Activated CD4-positive, alpha-beta T cell treated with anti-CD3 and anti-CD28 coated beads, Interleukin-2, amount 10 ng/mL, durations not matched to agents 7 days and 5 days (primary cell): ENCODE data around the gene NSF. TPM values are rescaled to one million over a fixed set of nuclear protein-coding genes. Genes with fewer than 3 reads are reported as not detected.
"Not testable (repeated sequence)": the region's sequence is repeated elsewhere in the genome, so short reads cannot be mapped to it uniquely, and the experiment has no call there.

Source experiments
- CTCF ChIA-PET: fragments of 350-600 bp; sonication (Branson Sonifier 250); formaldehyde crosslinking; loops from one replicate; lab custom pipeline; 2021; ENCODE audit warnings: antibody characterized with exemption; lab: Charles Lee
- POLR2A ChIA-PET: fragments of 350-600 bp; sonication (Branson Sonifier 250); formaldehyde crosslinking; loops from one replicate; lab custom pipeline; 2021; ENCODE audit warnings: antibody characterized with exemption; lab: Charles Lee
- DNase-seq: peaks from one replicate; pipeline ENCODE4 v3.0.0-alpha.2; 2020
- H3K27ac Mint-ChIP-seq: one replicate; pipeline ENCODE4 v1.8.0; 2021; ENCODE audit warnings: mild to moderate bottlenecking, moderate library complexity, mixed read lengths
- H3K27me3 Mint-ChIP-seq: one replicate; pipeline ENCODE4 v1.8.0; 2021; ENCODE audit warnings: mixed read lengths
- H3K36me3 Mint-ChIP-seq: one replicate; pipeline ENCODE4 v1.8.0; 2021; ENCODE audit warnings: low read depth, mixed read lengths
- H3K4me1 Mint-ChIP-seq: one replicate; pipeline ENCODE4 v1.8.0; 2021; ENCODE audit warnings: mixed read lengths
- H3K4me3 Mint-ChIP-seq: one replicate; pipeline ENCODE4 v1.8.0; 2021; ENCODE audit warnings: mild to moderate bottlenecking, moderate library complexity, mixed read lengths
- H3K9me3 Mint-ChIP-seq: one replicate; pipeline ENCODE4 v1.8.0; 2021; ENCODE audit warnings: mixed read lengths
- total RNA-seq, 2 experiments: library from RNA; stranded (reverse); gene quantifications; one replicate each; pipeline ENCODE4 v1.2.3, GENCODE V29; 2021

NSF gene
- total RNA-seq, 2 experiments from 2014 or later: 49.4 to 50.9 TPM

GRCh38 chr17:46647688-46648278 is 57.3 kb downstream of the NSF start:
- H3K4me3 Mint-ChIP-seq, H3K36me3 Mint-ChIP-seq, DNase-seq, CTCF ChIA-PET, H3K27ac Mint-ChIP-seq, H3K4me1 Mint-ChIP-seq, H3K9me3 Mint-ChIP-seq, POLR2A ChIA-PET, H3K27me3 Mint-ChIP-seq: not testable (repeated sequence)

- H3K4me3 Mint-ChIP-seq, DNase-seq, H3K36me3 Mint-ChIP-seq, CTCF ChIA-PET, H3K4me1 Mint-ChIP-seq, POLR2A ChIA-PET, H3K9me3 Mint-ChIP-seq, H3K27me3 Mint-ChIP-seq, H3K27ac Mint-ChIP-seq: not testable (repeated sequence)
Observed at GRCh38 chr17:46649246-46649645, 58.8 kb downstream of the NSF start.

GRCh38 chr17:46652024-46652643 is 61.7 kb downstream of the NSF start:
- H3K27me3 Mint-ChIP-seq, H3K27ac Mint-ChIP-seq, H3K4me1 Mint-ChIP-seq, DNase-seq, H3K36me3 Mint-ChIP-seq, POLR2A ChIA-PET, CTCF ChIA-PET, H3K9me3 Mint-ChIP-seq, H3K4me3 Mint-ChIP-seq: not testable (repeated sequence)

- POLR2A ChIA-PET, CTCF ChIA-PET, H3K27ac Mint-ChIP-seq, H3K9me3 Mint-ChIP-seq, H3K27me3 Mint-ChIP-seq, H3K4me1 Mint-ChIP-seq, H3K36me3 Mint-ChIP-seq, DNase-seq, H3K4me3 Mint-ChIP-seq: not testable (repeated sequence)
Observed at GRCh38 chr17:46658235-46658634, 67.8 kb downstream of the NSF start.

GRCh38 chr17:46659702-46660101 is 69.2 kb downstream of the NSF start:
- POLR2A ChIA-PET, H3K27me3 Mint-ChIP-seq, DNase-seq, H3K9me3 Mint-ChIP-seq, CTCF ChIA-PET, H3K4me3 Mint-ChIP-seq, H3K27ac Mint-ChIP-seq, H3K36me3 Mint-ChIP-seq, H3K4me1 Mint-ChIP-seq: not testable (repeated sequence)

GRCh38 chr17:46663123-46663522 is 72.7 kb downstream of the NSF start:
- CTCF ChIA-PET, H3K36me3 Mint-ChIP-seq, H3K9me3 Mint-ChIP-seq, POLR2A ChIA-PET, H3K4me3 Mint-ChIP-seq, H3K4me1 Mint-ChIP-seq, H3K27me3 Mint-ChIP-seq, DNase-seq, H3K27ac Mint-ChIP-seq: not testable (repeated sequence)

- POLR2A ChIA-PET, H3K9me3 Mint-ChIP-seq, H3K4me1 Mint-ChIP-seq, H3K4me3 Mint-ChIP-seq, H3K27me3 Mint-ChIP-seq, H3K27ac Mint-ChIP-seq, H3K36me3 Mint-ChIP-seq, DNase-seq, CTCF ChIA-PET: not testable (repeated sequence)
Observed at GRCh38 chr17:46663552-46663951, 73.1 kb downstream of the NSF start.

GRCh38 chr17:46665969-46666368 is 75.5 kb downstream of the NSF start:
- POLR2A ChIA-PET: not testable (repeated sequence)

GRCh38 chr17:46670789-46671188 is 80.3 kb downstream of the NSF start:
- H3K36me3 Mint-ChIP-seq, H3K4me1 Mint-ChIP-seq, CTCF ChIA-PET, H3K9me3 Mint-ChIP-seq, H3K4me3 Mint-ChIP-seq, H3K27ac Mint-ChIP-seq, POLR2A ChIA-PET, DNase-seq, H3K27me3 Mint-ChIP-seq: not testable (repeated sequence)

More at GRCh38 chr17:46665969-46666368, 75.5 kb downstream of the NSF start:
- H3K4me3 Mint-ChIP-seq, H3K36me3 Mint-ChIP-seq, CTCF ChIA-PET, H3K4me1 Mint-ChIP-seq, H3K9me3 Mint-ChIP-seq, H3K27ac Mint-ChIP-seq, DNase-seq, H3K27me3 Mint-ChIP-seq: not testable (repeated sequence)

- H3K9me3 Mint-ChIP-seq, CTCF ChIA-PET, DNase-seq, H3K27me3 Mint-ChIP-seq, POLR2A ChIA-PET, H3K36me3 Mint-ChIP-seq, H3K4me3 Mint-ChIP-seq, H3K4me1 Mint-ChIP-seq, H3K27ac Mint-ChIP-seq: not testable (repeated sequence)
Observed at GRCh38 chr17:46672777-46673176, 82.3 kb downstream of the NSF start.

- CTCF ChIA-PET, H3K36me3 Mint-ChIP-seq, H3K27me3 Mint-ChIP-seq, POLR2A ChIA-PET, H3K27ac Mint-ChIP-seq, DNase-seq, H3K4me3 Mint-ChIP-seq, H3K4me1 Mint-ChIP-seq, H3K9me3 Mint-ChIP-seq: not testable (repeated sequence)
Observed at GRCh38 chr17:46677819-46678218, 87.3 kb downstream of the NSF start.

GRCh38 chr17:46683653-46684052 is 93.2 kb downstream of the NSF start:
- H3K9me3 Mint-ChIP-seq, H3K36me3 Mint-ChIP-seq, H3K4me1 Mint-ChIP-seq, CTCF ChIA-PET, DNase-seq, H3K27me3 Mint-ChIP-seq, H3K27ac Mint-ChIP-seq, POLR2A ChIA-PET, H3K4me3 Mint-ChIP-seq: not testable (repeated sequence)

- H3K9me3 Mint-ChIP-seq, H3K4me1 Mint-ChIP-seq, H3K27me3 Mint-ChIP-seq, H3K27ac Mint-ChIP-seq, POLR2A ChIA-PET, H3K4me3 Mint-ChIP-seq, DNase-seq, CTCF ChIA-PET, H3K36me3 Mint-ChIP-seq: not testable (repeated sequence)
Observed at GRCh38 chr17:46685284-46685683, 94.8 kb downstream of the NSF start.

GRCh38 chr17:46692196-46692595 is 101.7 kb downstream of the NSF start:
- H3K36me3 Mint-ChIP-seq, CTCF ChIA-PET, POLR2A ChIA-PET, DNase-seq, H3K27ac Mint-ChIP-seq, H3K9me3 Mint-ChIP-seq, H3K27me3 Mint-ChIP-seq, H3K4me3 Mint-ChIP-seq, H3K4me1 Mint-ChIP-seq: not testable (repeated sequence)
